ENCODE results near the gene ALDH3B2.
"Not testable (repeated sequence)": the region's sequence is repeated elsewhere in the genome, so short reads cannot be mapped to it uniquely, and the experiment has no call there.

Gene ALDH3B2

DNA sequence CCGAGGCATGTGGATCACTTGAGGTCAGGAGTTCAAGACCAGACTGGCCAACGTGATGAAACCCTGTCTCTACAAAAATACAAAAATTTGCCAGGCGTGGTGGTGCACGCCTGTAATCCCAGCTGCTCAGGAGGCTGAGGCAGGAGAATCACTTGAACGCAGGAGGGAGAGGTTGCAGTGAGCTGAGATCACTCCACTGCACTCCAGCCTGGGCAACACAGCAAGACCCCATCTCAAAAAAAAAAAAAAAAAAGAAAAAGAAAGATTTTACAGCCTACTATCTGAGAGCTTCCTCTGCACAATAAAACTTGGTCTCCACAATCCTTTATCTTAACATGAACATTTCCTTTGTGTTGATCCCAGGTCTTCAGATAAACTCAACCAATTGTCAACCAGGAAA lies 13.7 kb downstream of the ALDH3B2 start:
- not testable (repeated sequence) for DNase-seq

DNA sequence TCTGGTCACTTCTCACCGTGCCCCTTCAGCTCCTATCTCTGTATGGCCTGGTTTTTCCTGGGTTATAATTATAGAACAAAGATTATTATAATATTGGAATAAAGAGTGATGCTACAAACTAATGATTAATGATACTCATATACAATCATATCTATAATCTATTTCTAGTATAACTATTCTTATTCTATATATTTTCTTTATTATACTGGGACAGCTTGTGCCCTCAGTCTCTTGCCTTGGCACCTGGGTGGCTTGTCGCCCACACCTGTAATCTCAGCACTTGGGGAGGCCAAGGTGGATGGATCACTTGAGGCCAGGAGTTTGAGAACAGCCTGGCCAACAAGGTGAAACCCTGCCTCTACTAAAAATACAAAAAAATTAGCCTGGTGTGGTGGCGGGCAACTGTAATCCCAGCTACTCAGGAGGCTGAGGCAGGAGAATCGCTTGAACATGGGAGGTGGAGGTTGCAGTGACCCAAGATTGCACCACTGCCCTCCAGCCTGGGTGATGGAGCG lies 14.7 kb downstream of the ALDH3B2 start:
- not testable (repeated sequence) for DNase-seq

DNA sequence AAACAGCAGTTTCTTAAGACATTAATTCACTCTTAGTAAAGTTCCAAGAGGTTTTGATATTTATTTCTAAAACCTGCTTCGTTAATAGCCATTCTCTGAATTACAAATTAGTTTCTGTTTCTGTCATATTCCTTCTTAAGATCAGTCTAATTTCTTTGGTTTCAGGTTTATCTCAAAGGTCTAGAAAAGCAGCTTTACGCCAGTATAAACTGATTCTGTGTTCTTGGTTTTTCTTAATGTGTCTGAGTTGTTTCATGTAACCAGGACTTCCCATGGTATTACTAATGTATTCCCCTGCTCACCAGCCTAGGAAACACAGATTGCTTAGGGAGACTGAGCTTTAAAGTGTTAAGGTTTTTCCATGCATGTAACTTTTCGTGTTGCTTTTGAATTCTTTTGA lies 17.1 kb downstream of the ALDH3B2 start:
- no peak for DNase-seq

DNA sequence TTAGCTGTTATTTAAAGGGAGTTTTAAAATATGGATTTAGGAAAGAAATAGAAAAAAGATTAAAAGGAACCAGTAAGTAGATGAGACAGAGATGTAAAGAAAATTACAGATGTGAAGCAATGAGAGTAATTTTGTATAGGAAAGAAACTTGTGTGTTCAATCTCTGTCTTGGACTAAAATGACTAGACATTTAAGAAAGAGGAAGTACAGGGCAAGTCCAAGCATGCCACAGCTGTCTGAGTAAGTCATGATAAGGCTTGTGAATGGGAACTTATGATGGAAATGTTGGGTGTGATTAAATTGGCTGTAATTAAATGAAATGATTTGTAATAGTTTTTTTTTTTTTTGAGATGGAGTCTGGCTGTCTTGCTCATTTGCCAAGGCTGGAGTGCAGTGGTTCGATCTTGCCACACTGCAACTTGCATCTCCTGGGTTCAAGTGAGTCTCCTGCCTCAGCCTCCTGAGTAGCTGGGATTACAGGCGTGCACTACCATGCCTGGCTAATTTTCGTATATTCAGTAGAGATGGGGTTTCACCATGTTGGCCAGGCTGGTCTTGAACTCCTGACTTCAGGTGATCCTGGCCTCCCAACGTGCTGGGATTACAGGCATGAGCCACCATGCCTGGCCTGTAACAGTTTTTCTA lies 18.0 kb downstream of the ALDH3B2 start:
- DNase-seq, result no peak

DNA sequence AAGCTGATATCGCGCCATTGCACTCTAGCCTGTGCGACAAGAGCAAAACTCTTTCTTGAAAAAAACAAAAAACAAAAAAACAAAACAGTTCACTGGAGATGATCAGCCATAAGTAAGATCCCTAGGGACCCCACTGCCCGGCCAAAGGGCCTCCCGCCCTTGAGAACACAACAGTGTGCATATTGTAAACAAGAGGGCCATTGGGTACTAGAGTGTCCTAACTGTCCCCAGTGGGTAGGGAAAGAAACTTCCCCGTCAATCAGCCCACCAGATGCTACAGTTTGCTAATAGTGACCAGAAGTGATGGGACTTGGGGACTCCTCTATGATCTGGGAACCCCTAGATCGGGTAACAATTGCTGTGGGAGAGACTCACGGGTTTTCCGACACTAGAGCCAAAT lies 20.2 kb downstream of the ALDH3B2 start:
- no peak for DNase-seq

DNA sequence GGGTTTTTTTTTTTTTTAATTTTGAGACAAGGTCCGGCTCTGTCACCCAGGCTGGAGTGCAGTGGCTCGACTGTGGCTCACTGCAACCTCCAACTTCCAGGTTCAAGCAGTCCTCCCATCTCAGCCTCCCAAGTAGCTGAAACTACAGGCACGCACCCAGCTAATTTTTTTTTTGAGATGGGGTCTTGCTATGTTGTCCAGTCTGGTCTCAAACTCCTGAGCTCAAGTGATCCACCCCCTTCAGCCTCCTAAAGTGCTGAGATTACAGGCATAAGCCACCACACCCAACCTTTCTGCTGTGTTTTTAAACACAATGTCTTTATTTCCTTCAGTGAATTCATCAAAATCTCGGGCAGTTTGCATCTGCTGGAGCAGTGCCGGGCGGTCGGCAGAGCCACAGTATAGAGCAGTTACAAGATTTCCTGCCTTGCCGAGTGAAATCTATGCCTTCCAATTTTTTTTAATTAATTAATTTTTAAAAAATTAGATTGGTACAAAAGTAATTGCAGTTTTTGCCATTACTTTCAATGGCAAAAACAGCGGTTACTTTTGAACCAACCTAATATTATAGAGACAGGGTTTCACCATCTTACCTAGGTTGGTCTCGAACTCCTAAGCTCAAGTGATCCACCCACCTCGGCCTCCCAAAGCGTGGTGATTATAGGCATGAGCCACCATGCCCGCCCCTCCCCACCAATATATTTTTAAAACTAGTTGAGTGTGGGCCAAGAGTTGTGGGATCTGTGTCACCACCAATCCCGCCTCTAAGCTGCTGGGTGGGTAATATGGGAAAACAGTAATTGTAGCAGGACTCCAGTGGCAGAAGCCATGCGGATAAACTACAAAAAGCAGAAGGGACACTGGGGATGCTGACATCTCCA lies 21.2 kb downstream of the ALDH3B2 start:
- no peak for DNase-seq

DNA sequence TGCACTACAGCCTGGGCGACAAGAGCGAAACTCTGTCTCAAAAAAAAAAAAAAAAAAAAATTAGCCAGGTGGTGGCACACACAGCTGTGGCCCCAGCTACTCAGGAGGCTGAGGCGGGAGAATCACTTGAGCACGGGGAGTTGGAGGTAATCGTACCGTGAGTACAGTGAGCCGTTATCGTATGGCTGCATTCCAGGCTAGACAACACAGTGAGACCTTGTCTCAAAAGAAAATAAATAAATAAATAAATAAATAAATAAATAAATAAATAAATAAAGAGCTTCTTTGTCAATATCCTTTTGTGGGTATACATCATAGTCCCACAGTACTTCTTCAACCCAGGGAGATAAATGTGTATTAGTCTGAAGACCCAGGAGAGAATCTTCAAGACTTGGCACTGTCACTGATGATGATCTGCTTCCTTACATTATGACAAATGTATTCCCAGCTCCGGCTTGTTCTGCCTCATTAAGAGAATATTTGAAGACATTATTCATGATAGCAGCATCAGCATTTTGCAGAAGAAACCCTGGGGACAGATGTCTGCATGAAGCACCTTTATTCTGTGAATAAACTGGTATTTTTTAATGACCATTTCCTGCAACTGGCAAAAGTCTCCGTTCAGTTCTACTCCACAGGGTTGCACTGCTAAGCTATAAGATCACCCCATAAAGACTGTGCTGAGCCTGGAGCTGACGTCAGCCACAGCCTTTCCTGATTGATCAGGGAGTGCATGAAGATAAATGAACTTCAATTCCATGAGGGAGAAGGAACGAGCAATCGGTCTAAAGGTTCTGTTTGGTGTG lies 22.2 kb downstream of the ALDH3B2 start:
- no peak for DNase-seq

DNA sequence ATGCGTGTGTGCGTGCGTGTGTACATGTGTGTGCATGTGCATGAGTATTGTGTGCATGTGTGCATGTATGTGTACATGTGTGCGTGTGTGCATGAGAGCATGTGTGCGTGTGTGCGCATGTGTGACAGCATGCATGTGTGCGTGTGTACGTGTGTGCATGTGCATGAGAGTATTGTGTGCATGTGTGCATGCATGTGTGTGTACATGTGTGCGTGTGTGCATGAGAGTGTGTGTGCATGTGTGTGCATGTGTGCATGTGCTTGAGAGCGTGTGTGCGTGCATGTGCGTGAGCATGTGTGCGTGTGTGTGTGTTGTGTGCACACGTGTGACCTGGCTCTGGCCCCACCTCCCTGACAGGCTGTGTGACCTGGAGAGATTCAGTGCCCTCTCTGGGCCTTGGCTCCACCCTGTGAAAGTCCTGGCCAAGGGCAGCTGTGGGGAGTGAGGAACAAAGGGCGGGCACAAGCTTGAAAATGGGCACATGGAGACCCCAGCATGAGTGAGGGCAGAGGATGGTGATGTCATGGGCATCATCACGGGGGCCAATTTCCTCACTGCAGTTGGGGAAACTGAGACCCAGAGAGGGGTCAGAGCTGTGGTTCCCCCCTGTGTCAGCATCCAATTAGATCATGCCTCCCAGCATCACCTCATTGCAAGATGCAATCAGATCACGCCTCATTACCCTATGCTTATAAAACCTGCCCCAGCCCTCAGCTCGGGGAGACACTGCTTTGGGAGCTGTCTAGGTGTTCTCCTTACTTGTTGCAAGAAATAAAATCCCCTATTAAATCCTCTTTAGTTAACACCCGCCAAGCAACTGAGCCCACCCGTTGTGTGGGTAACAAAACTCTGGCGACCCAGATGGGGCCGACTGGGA lies 24.6 kb downstream of the ALDH3B2 start:
- no peak for DNase-seq

DNA sequence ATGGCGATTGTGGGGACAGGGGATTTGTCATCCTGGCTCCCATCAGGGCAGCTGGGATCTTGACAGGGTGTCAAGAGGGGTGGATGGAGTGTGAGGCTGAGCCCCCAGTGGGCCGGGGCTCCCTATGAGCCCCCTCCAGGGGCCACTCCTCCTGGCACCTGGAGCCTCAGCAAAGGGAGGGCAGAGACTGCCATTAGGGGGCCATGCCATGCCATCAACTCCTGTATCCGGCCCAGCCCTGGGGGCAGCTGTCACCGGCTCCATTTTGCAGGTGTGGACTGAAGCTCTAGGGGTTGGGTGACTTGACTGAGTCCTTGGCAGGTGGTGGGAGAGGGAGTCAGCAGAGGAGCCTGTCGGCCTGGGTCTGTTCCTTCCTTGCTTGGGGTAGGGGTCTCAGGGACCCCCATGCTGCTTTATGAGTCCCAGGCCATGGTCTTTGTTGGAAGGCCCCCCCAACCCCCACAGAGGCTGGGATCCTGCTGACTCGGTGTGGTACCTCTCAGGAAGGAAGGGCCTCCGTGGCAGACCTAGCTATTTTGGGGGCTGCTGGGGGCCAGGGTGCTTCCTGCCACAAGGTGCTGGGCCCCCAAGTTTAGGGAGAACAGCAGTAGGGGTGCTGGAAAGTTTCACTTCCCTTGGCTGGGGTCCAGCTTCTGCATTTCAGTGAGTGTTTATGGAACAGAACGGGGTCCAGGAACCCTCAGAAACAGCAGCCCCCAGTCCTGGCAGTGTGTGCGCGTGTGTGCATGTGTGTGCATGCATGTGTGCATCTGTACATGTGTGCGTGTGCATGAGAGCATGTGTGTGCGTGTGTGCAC lies 25.4 kb downstream of the ALDH3B2 start:
- DNase-seq, result no peak

DNA sequence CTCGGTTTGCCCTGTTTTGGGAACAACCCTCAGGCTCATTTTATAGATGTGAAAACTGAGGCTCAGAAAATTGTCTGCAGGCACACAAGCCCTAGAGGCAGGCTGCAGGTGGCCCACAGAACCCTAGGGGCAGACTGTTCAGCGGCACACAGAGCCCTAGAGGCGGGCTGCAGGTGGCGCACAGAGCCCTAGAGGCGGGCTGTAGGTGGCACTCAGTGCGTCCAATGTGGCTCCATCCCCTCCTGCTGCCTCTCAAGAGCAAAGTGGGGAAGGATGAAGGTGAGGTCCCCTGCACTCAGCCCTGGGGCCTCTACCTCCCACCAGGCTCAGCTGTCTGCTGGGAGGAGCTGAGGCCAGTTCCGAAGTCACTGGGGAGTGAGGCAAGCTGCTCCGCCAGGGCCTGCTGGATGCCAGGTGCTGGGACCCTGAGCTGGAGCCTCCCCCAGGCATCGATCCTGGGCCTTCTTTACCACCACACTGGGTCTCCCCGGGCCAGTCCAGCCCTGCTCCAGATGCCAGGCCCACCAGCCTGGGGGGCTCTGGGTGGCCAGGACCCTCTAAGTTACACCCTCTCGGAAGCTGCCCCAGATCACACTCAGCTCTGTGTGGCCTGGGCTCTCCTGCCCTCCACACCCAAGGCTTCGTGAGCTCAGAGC lies 26.2 kb downstream of the ALDH3B2 start:
- DNase-seq, result no peak

DNA sequence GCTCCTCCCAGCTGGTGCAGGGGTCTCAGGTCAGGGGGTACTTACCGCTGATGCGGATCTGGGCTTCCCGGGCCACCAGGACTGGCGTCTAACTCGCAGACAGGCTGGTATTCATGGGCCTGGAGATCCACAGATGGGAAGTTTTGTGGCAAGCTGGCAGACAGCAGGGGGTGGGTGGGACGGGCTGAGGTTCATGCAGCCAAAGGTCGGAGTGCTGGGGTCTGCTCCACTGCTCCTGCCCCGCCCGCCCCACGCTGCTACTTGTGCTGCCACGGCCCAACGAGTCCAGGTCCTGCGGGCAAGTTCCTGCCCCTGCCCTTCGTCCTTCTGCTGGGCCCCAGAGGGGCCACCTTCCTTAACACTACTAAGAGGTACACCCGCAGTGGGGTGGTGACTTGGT lies 27.0 kb downstream of the ALDH3B2 start:
- no peak for DNase-seq

DNA sequence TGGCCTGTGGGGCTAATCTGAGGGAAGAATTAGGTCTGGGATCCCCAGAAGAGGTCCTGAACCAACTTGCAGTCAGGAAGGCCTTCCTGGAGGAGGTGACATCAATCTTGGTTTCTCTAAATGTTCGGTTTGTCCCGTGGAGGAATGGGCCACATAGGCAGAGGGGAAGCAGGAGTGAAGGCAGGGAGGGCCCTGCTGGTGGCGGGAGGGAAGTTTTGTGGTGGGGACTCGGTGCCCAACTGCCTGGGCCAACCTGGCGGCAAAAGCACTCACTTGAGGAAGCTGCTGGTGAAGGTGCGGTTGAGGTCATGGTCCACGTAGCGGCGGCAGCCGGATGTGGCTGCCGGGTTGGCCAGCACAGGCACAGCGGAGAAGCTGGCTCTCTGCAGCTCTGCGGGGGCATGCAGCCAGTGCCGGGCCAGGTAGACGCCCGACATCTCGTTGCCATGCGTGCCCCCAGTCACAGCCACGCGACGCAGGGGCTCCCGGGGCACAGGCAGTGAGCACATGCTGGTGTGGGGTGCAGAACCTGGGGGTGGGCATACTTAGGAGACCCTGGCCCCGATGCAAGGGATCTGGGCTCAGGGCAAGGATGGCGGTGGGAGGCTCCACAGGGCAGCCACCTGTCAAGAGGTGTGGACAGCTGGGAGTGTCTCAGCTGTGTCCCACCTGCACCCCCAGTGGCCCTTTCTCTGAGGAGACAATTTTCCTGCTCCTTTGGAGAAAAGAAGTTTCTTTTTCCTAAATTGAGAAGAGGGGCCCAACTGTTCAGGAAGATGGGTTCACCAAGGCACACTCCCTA lies 27.7 kb downstream of the ALDH3B2 start:
- no peak for DNase-seq

DNA sequence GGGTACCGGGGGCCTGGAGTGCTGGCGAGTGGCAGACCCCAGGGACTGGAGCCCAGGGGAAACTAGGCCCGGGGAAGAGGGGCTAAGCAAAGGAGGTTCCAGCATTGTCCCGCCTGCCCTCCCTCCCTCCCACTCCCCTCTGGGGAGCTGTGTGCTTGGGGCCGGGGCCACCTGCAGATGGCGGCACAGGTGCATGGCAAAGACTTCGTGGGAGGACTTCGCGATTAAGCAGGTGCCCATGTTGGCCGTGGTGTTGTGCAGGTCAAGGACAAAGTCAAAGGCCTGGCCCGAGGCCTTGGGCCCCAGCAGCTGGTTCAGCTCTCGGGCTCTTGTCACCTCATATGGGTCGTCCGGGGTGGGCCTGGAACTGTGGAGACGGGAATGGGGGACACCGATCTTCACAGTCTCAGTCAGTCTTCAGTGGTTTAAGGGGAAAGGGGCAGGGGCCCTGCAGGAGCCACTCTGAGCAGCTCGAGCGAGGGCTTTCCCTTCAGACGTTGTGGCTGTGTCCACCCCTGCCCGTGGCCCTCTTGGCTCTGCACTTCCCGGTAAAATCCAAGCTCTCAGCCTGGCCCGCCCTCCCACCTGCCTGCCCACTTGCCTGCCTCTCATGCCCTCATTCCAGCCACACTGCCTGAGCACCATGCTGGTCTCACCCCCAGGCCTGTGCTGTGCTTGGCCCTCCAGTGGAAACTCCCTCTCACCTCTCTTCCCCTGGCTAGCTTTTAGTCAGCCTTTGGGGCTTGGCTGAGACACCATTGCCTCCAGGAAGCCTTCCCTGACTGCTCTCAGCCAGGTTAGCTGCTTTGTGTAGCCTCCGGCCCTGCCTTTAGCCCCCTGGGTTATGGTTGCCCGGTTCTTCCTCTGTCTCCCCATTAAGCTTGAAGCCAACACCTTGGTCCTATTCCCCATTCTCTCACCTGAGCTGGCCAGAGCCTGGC lies 28.6 kb downstream of the ALDH3B2 start:
- DNase-seq, result no peak

DNA sequence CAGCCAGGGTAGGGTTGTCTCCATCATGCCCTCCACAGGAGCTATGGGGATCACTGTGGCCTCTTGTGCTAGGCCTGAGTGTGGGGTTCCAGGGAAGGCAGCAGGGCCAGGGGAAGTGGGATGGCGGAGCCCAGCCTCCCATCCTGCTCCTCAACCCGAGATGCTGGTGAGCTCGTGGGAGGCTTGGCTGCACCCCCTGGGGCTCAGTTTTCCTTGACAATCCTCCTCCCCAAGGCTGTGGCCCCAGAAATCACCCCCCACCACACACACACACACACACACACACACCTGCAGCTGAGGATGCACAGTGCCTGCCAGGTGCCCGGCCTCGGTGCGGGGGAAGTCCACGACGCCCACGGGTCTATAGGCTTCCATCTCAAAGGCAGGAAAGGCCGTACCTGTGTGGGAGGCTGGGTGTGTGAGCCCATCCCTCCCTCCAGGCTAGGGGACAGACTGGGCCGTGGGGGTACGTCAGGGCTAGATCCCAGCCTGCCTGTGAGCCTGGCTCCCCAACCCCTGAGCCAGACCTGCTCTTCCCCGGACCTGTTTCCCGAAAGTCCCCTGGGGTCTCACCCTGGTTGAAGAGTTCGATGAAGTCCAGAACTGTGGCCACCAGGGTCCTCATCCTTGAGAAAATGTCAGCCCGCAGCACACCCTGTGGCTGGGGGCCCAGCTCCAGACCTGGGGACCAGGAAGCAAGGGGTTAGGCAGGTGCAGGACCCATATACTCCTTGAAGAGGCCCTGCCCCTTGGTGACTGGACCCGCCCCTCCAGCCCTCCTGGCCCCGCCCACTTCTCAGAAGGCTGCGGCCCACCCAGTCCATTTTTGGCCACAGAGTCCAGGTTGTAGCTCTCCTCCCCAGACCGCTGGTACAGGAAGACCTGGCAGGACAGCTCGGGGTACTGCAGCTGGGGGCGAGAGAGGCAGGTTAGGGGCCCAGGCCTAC lies 29.7 kb downstream of the ALDH3B2 start:
- no peak for DNase-seq

DNA sequence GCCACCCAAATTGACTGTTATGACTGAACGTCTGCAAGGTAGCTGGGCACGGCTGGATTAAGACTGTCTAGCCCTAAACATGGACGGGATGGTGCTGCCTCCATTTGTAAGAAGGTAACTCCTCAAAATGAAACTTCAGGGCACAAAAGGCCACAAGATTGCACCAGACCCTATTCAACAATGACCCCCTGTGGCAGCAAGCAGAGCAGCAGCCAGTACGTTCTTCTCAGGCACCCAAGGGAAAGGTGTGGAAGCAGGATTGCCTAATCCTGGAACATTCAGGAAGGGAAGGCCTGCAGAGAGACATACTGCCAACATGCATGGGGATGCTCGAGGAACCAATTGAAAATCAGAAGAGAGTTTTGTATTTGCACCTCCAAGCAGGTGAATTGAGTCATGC lies 30.4 kb downstream of the ALDH3B2 start:
- DNase-seq, result no peak

DNA sequence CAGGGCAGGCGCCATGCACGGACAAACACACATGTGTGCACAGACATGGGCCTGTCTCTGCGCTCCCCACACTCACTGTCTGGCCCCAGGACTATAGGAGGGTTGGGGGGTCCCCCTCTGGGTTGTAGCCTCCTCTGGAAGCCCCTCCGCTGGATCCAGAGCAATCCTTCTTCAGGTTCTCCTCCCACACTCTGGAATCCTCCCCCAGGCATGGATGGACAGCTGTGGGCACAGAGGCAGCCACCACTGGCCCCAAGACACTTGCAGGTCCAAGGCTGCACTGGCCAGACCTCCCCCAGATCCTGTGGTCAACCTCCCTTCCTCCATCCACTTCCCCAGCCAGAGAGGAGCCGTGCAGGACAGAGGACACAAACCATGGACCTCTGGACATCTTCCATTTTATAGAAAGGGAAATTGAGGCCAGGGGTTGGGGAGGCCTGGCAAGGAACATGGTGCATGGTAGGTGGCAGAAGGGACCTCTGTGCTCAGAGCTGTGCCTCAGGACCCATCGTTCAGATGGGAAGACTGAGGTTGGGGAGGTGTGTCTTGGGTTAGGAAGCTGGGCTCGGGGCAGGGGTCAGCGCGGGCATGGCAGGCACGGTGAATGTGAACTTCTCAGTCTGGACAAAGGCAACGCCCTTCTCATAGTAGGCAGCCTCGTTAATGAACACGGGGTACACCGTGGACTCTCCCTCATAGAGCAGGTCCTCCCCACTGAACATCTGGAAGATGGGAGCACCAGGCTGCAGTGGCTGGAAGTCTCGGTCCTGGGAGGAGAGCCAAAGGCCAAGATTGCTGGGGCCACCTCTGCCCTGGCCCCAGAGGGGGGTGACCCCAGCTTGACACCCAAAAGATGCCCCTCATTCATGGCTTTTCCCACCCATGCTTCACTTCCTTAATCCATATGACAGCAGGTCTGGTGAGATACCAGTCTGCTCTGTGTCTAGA lies 32.0 kb downstream of the ALDH3B2 start:
- DNase-seq, result no peak

All from cerebellar nuclear complex (tissue), 1 donor.